WI38 (cell line): Measurements from ENCODE around the gene PIK3C2G.
A peak's percentile ranks its signal among the peaks of the same experiment; 100 is the strongest.

ENCODE experiments used
- H3K4me3 ChIP-seq: 2 replicates; pipeline ENCODE4 v1.5.1; 2011; ENCODE audit warnings: low read depth, mild to moderate bottlenecking, control low read depth, low read length
- CTCF ChIP-seq: IDR thresholded peaks from 2 replicates; pipeline ENCODE4 v1.5.1; 2012; ENCODE audit warnings: low read depth, mild to moderate bottlenecking, control low read depth, low read length

The PIK3C2G gene

GRCh38 chr12:18422871-18423270 lies 161.6 kb downstream of the PIK3C2G start:
- H3K4me3 ChIP-seq: no peak overlapping the region
- no peak for TF ChIP-seq CTCF

- no peak for TF ChIP-seq CTCF
These were observed 163.5 kb downstream of the PIK3C2G start for GRCh38 chr12:18424857-18425256.

GRCh38 chr12:18427520-18427919 lies 166.2 kb downstream of the PIK3C2G start:
- H3K4me3 ChIP-seq: no peak overlapping the region
- no peak for TF ChIP-seq CTCF

More at GRCh38 chr12:18424857-18425256, 163.5 kb downstream of the PIK3C2G start:
- no peak overlapping the region for H3K4me3 ChIP-seq

GRCh38 chr12:18428416-18428815 lies 167.1 kb downstream of the PIK3C2G start:
- no peak overlapping the region for H3K4me3 ChIP-seq
- no peak for TF ChIP-seq CTCF

- no peak for TF ChIP-seq CTCF
- H3K4me3 ChIP-seq: no peak overlapping the region
These were observed 168.0 kb downstream of the PIK3C2G start for GRCh38 chr12:18429366-18429765.

- peak; percentile 60 for TF ChIP-seq CTCF
- no peak overlapping the region for H3K4me3 ChIP-seq
These were observed 169.2 kb downstream of the PIK3C2G start for GRCh38 chr12:18430425-18431048.

GRCh38 chr12:18431771-18432170 lies 170.5 kb downstream of the PIK3C2G start:
- no peak overlapping the region for H3K4me3 ChIP-seq
- TF ChIP-seq CTCF: no peak
